Measurements from ENCODE around the gene EVA1A. TPM values are rescaled to one million over a fixed set of nuclear protein-coding genes. Genes with fewer than 3 reads are reported as not detected.
A peak's percentile ranks its signal among the peaks of the same experiment; 100 is the strongest.

Gene EVA1A
- total and polyA plus RNA-seq, 4 experiments from 2014 or later, result not detected

- no peak overlapping the region for H3K27ac ChIP-seq (ENCODE audit: low read depth, low read length)
- H3K36me3 ChIP-seq (ENCODE audit: insufficient read depth, low read length), result no peaks in the 10 kb centered on the region
- H3K4me3 ChIP-seq (ENCODE audit: low read length in 2 of 2), result no peak overlapping the region
- H3K9me3 ChIP-seq (ENCODE audit: control insufficient read depth in 1 of 2, low read length in 2 of 2), result no peaks in the 10 kb centered on the region
- no peak overlapping the region for H3K27ac Mint-ChIP-seq
- ChIA-PET POLR2A (ENCODE audit: partially characterized antibody) (no interaction called here), CTCF (ENCODE audit: partially characterized antibody) (no interaction called here)
- H3K27me3 Mint-ChIP-seq, result peaks cover 11 to 12% of the 10 kb centered on the region in 2 donors
- H3K4me1 ChIP-seq (ENCODE audit: insufficient read depth, low read length), result no peaks in the 10 kb centered on the region
- no peaks in the 10 kb centered on the region for H3K27me3 ChIP-seq (ENCODE audit: insufficient read depth, low read length)
- DNase-seq, result no peak
- H3K36me3 Mint-ChIP-seq, result no peaks in the 10 kb centered on the region
- intact Hi-C loops (cut with micrococcal nuclease), result no loop called here
- H3K9me3 Mint-ChIP-seq, result peaks cover 0 to 14% (median 4%) of the 10 kb centered on the region in 8 donors
- no peaks in the 10 kb centered on the region for H3K4me1 Mint-ChIP-seq
- no peak overlapping the region for H3K4me3 Mint-ChIP-seq
Observed at GRCh38 chr2:75577280-75577679, 16.5 kb upstream of the EVA1A start.

GRCh38 chr2:75574106-75574505 is 13.4 kb upstream of the EVA1A start:
- no peaks in the 10 kb centered on the region for H3K9me3 ChIP-seq (ENCODE audit: control insufficient read depth in 1 of 2, low read length in 2 of 2)
- Mint-ChIP-seq H3K27me3 (peaks cover 14 to 18% of the 10 kb centered on the region in 2 donors), H3K4me3 (no peak overlapping the region), H3K9me3 (peaks cover 0 to 7% (median 2%) of the 10 kb centered on the region in 8 donors), H3K27ac (no peak overlapping the region), H3K4me1 (no peaks in the 10 kb centered on the region), H3K36me3 (no peaks in the 10 kb centered on the region)
- no peak for DNase-seq
- no peaks in the 10 kb centered on the region for H3K27me3 ChIP-seq (ENCODE audit: insufficient read depth, low read length)
- H3K27ac ChIP-seq (ENCODE audit: low read depth, low read length), result no peak overlapping the region
- ChIA-PET POLR2A (ENCODE audit: partially characterized antibody) (no interaction called here), CTCF (ENCODE audit: partially characterized antibody) (no interaction called here)
- no peaks in the 10 kb centered on the region for H3K4me1 ChIP-seq (ENCODE audit: insufficient read depth, low read length)
- no peaks in the 10 kb centered on the region for H3K36me3 ChIP-seq (ENCODE audit: insufficient read depth, low read length)
- no peak overlapping the region for H3K4me3 ChIP-seq (ENCODE audit: low read length in 2 of 2)
- intact Hi-C loops (cut with micrococcal nuclease), result no loop called here

- no peaks in the 10 kb centered on the region for H3K27me3 ChIP-seq (ENCODE audit: insufficient read depth, low read length)
- POLR2A ChIA-PET (ENCODE audit: partially characterized antibody), result no interaction called here
- Mint-ChIP-seq H3K27ac (no peak overlapping the region), H3K9me3 (peaks cover 0 to 7% (median 3%) of the 10 kb centered on the region in 8 donors), H3K4me1 (no peaks in the 10 kb centered on the region), H3K27me3 (peaks cover 19 to 24% of the 10 kb centered on the region in 2 donors), H3K4me3 (no peak overlapping the region), H3K36me3 (no peaks in the 10 kb centered on the region)
- H3K36me3 ChIP-seq (ENCODE audit: insufficient read depth, low read length), result no peaks in the 10 kb centered on the region
- CTCF ChIA-PET (ENCODE audit: partially characterized antibody), result interaction anchor here (0.8 kb wide), 1 partner anchor 35 kb away, joined by 3 read pairs; no protein-coding TSS in a partner anchor
- no peaks in the 10 kb centered on the region for H3K9me3 ChIP-seq (ENCODE audit: control insufficient read depth in 1 of 2, low read length in 2 of 2)
- no peak overlapping the region for H3K4me3 ChIP-seq (ENCODE audit: low read length in 2 of 2)
- H3K27ac ChIP-seq (ENCODE audit: low read depth, low read length), result no peak overlapping the region
- intact Hi-C loops (cut with micrococcal nuclease), result no loop called here
- H3K4me1 ChIP-seq (ENCODE audit: insufficient read depth, low read length), result no peaks in the 10 kb centered on the region
- no peak for DNase-seq
Observed at GRCh38 chr2:75573145-75573878, 12.6 kb upstream of the EVA1A start.

GRCh38 chr2:75571730-75572430 is 11.1 kb upstream of the EVA1A start:
- peaks cover 19 to 26% of the 10 kb centered on the region in 2 donors for H3K27me3 Mint-ChIP-seq
- no peak overlapping the region for H3K4me3 Mint-ChIP-seq
- no peak for DNase-seq
- H3K27ac Mint-ChIP-seq, result no peak overlapping the region
- H3K4me1 Mint-ChIP-seq, result no peaks in the 10 kb centered on the region
- H3K27ac ChIP-seq (ENCODE audit: low read depth, low read length), result no peak overlapping the region
- CTCF ChIA-PET (ENCODE audit: partially characterized antibody), result no interaction called here
- intact Hi-C loops (cut with micrococcal nuclease), result no loop called here
- no peak overlapping the region for H3K4me3 ChIP-seq (ENCODE audit: low read length in 2 of 2)
- POLR2A ChIA-PET (ENCODE audit: partially characterized antibody), result no interaction called here
- H3K27me3 ChIP-seq (ENCODE audit: insufficient read depth, low read length), result no peaks in the 10 kb centered on the region
- H3K36me3 Mint-ChIP-seq, result no peaks in the 10 kb centered on the region
- peaks cover 0 to 7% (median 3%) of the 10 kb centered on the region in 8 donors for H3K9me3 Mint-ChIP-seq
- H3K36me3 ChIP-seq (ENCODE audit: insufficient read depth, low read length), result no peaks in the 10 kb centered on the region
- H3K9me3 ChIP-seq (ENCODE audit: control insufficient read depth in 1 of 2, low read length in 2 of 2), result no peaks in the 10 kb centered on the region
- H3K4me1 ChIP-seq (ENCODE audit: insufficient read depth, low read length), result no peaks in the 10 kb centered on the region

GRCh38 chr2:75570948-75571729 is 10.4 kb upstream of the EVA1A start:
- no peaks in the 10 kb centered on the region for H3K36me3 Mint-ChIP-seq
- peaks cover 0 to 2% (median 0%) of the 10 kb centered on the region in 4 donors for H3K4me1 Mint-ChIP-seq
- no peaks in the 10 kb centered on the region for H3K9me3 ChIP-seq (ENCODE audit: control insufficient read depth in 1 of 2, low read length in 2 of 2)
- H3K27me3 ChIP-seq (ENCODE audit: insufficient read depth, low read length), result no peaks in the 10 kb centered on the region
- H3K36me3 ChIP-seq (ENCODE audit: insufficient read depth, low read length), result no peaks in the 10 kb centered on the region
- no peak for DNase-seq
- no peak overlapping the region for H3K4me3 ChIP-seq (ENCODE audit: low read length in 2 of 2)
- H3K27ac Mint-ChIP-seq, result no peak overlapping the region
- H3K27me3 Mint-ChIP-seq, result peaks cover 20 to 26% of the 10 kb centered on the region in 2 donors
- H3K27ac ChIP-seq (ENCODE audit: low read depth, low read length), result no peak overlapping the region
- H3K4me1 ChIP-seq (ENCODE audit: insufficient read depth, low read length), result no peaks in the 10 kb centered on the region
- H3K4me3 Mint-ChIP-seq, result no peak overlapping the region
- ChIA-PET CTCF (ENCODE audit: partially characterized antibody) (no interaction called here), POLR2A (ENCODE audit: partially characterized antibody) (no interaction called here)
- intact Hi-C loops (cut with micrococcal nuclease), result no loop called here
- peaks cover 0 to 7% (median 3%) of the 10 kb centered on the region in 8 donors for H3K9me3 Mint-ChIP-seq

GRCh38 chr2:75570024-75570947 is 9.5 kb upstream of the EVA1A start:
- H3K27ac ChIP-seq (ENCODE audit: low read depth, low read length), result no peak overlapping the region
- CTCF ChIA-PET (ENCODE audit: partially characterized antibody), result no interaction called here
- no peak overlapping the region for H3K4me3 ChIP-seq (ENCODE audit: low read length in 2 of 2)
- H3K36me3 ChIP-seq (ENCODE audit: insufficient read depth, low read length), result no peaks in the 10 kb centered on the region
- H3K27me3 ChIP-seq (ENCODE audit: insufficient read depth, low read length), result no peaks in the 10 kb centered on the region
- peaks cover 0 to 3% (median 0%) of the 10 kb centered on the region in 8 donors for H3K9me3 Mint-ChIP-seq
- H3K4me1 Mint-ChIP-seq, result peaks cover 0 to 2% (median 0%) of the 10 kb centered on the region in 4 donors
- intact Hi-C loops (cut with micrococcal nuclease), result no loop called here
- H3K36me3 Mint-ChIP-seq, result no peaks in the 10 kb centered on the region
- H3K27me3 Mint-ChIP-seq, result peaks cover 23 to 26% of the 10 kb centered on the region in 2 donors
- H3K4me3 Mint-ChIP-seq, result no peak overlapping the region
- no peak for DNase-seq
- no peaks in the 10 kb centered on the region for H3K4me1 ChIP-seq (ENCODE audit: insufficient read depth, low read length)
- H3K27ac Mint-ChIP-seq, result peak overlapping the region in 1 of 7 donors; percentile 1
- POLR2A ChIA-PET (ENCODE audit: partially characterized antibody), result no interaction called here
- H3K9me3 ChIP-seq (ENCODE audit: control insufficient read depth in 1 of 2, low read length in 2 of 2), result no peaks in the 10 kb centered on the region

All from CD4-positive, alpha-beta memory T cell (primary cell).